HEK293 (cell line): Measurements from ENCODE around the gene SYNDIG1.

Experiments
- CTCF ChIA-PET: fragments of 350-600 bp; formaldehyde crosslinking; extraction: SDS; loops from one replicate; lab custom pipeline; 2021; ENCODE audit warnings: antibody characterized with exemption; lab: Yijun Ruan, JAX
- POLR2A ChIA-PET: fragments of 300-600 bp; formaldehyde crosslinking; extraction: SDS; loops from one replicate; lab custom pipeline; 2020; ENCODE audit warnings: antibody characterized with exemption, inconsistent platforms; lab: Yijun Ruan, JAX
- H3K27ac ChIP-seq: fragments of 200-500 bp; sonication (Bioruptor generic); 2 replicates; pipeline ENCODE4 v1.5.1; 2014; ENCODE audit warnings: low read depth, low read length, control low read depth, inconsistent platforms; ENCODE audit errors: extremely low read depth
- H3K36me3 ChIP-seq, 2 experiments: fragments of 200-500 bp in 1 of 2; sonication (Bioruptor generic) in 1 of 2; 1 replicate in 1 of 2; 2 replicates in 1 of 2; pipeline ENCODE4 v1.5.1; 2014 to 2017; ENCODE audit warnings: inconsistent platforms in 2 of 2, low read length in 2 of 2; ENCODE audit not compliant: control insufficient read depth in 2 of 2, insufficient read depth in 1 of 2
- H3K4me1 ChIP-seq: fragments of 200-500 bp; sonication (Bioruptor generic); 2 replicates; pipeline ENCODE4 v1.5.1; 2014; ENCODE audit warnings: mild to moderate bottlenecking, low read length, inconsistent platforms; ENCODE audit not compliant: control insufficient read depth, insufficient read depth
- H3K4me3 ChIP-seq: 2 replicates; pipeline ENCODE4 v1.5.1; 2011; ENCODE audit warnings: low read depth, mild to moderate bottlenecking, control low read depth, low read length, moderate library complexity
- H3K9me3 ChIP-seq: fragments of 200-500 bp; sonication (Bioruptor generic); 2 replicates; pipeline ENCODE4 v1.5.1; 2014; ENCODE audit warnings: low read depth, low read length, inconsistent platforms; ENCODE audit not compliant: control insufficient read depth, insufficient read depth
- BCL11B ChIP-seq: fragments of 450-650 bp; formaldehyde crosslinking; IDR thresholded peaks from 2 replicates; pipeline ENCODE4 v1.5.1; 2016; ENCODE audit warnings: low read depth, missing biosample characterization, missing genetic modification characterization
- EGR2 ChIP-seq: fragments of 450-650 bp; formaldehyde crosslinking; IDR thresholded peaks from 2 replicates; pipeline ENCODE4 v1.5.1; 2016; ENCODE audit warnings: low read depth, missing biosample characterization, missing genetic modification characterization
- PRDM1 ChIP-seq: fragments of 450-650 bp; formaldehyde crosslinking; IDR thresholded peaks from 2 replicates; pipeline ENCODE4; 2016; ENCODE audit warnings: missing biosample characterization, missing genetic modification characterization
- ZNF10 ChIP-seq: fragments of 450-650 bp; formaldehyde crosslinking; IDR thresholded peaks from 2 replicates; pipeline ENCODE4 v1.5.1; 2017; ENCODE audit warnings: missing biosample characterization, missing genetic modification characterization
- ZNF133 ChIP-seq: fragments of 450-650 bp; formaldehyde crosslinking; IDR thresholded peaks from 2 replicates; pipeline ENCODE4 v1.5.1; 2016; ENCODE audit warnings: missing biosample characterization, missing genetic modification characterization
- ZNF248 ChIP-seq: fragments of 450-650 bp; formaldehyde crosslinking; IDR thresholded peaks from 2 replicates; pipeline ENCODE4 v1.5.1; 2017; ENCODE audit warnings: missing biosample characterization, missing genetic modification characterization
- ZNF335 ChIP-seq: fragments of 450-650 bp; formaldehyde crosslinking; conservative IDR thresholded peaks from 2 replicates; pipeline ENCODE4 v1.5.1; 2016; ENCODE audit warnings: missing biosample characterization, missing genetic modification characterization
- ZNF37A ChIP-seq: fragments of 450-650 bp; IDR thresholded peaks from 2 replicates; pipeline ENCODE4 v1.5.1; 2018; ENCODE audit warnings: missing biosample characterization, missing genetic modification characterization
- ZNF391 ChIP-seq: fragments of 450-650 bp; formaldehyde crosslinking; IDR thresholded peaks from 2 replicates; pipeline ENCODE4 v1.5.1; 2016; ENCODE audit warnings: low read depth, missing biosample characterization, missing genetic modification characterization, borderline replicate concordance
- ZNF426 ChIP-seq: fragments of 450-650 bp; formaldehyde crosslinking; IDR thresholded peaks from 2 replicates; pipeline ENCODE4 v1.5.1; 2017; ENCODE audit warnings: missing biosample characterization, missing genetic modification characterization, mild to moderate bottlenecking, inconsistent platforms, moderate library complexity
- ZNF514 ChIP-seq: fragments of 450-650 bp; formaldehyde crosslinking; IDR thresholded peaks from 2 replicates; pipeline ENCODE4 v1.5.1; 2016; ENCODE audit warnings: missing biosample characterization, missing genetic modification characterization
- ZNF600 ChIP-seq: fragments of 450-650 bp; formaldehyde crosslinking; IDR thresholded peaks from 2 replicates; pipeline ENCODE4 v1.5.1; 2016; ENCODE audit warnings: missing biosample characterization, missing genetic modification characterization
- ZNF654 ChIP-seq: fragments of 450-650 bp; formaldehyde crosslinking; IDR thresholded peaks from 2 replicates; pipeline ENCODE4 v1.5.1; 2016; ENCODE audit warnings: low read depth, missing biosample characterization, missing genetic modification characterization
- ZNF777 ChIP-seq: fragments of 450-650 bp; formaldehyde crosslinking; IDR thresholded peaks from 2 replicates; pipeline ENCODE4 v1.5.1; 2017; ENCODE audit warnings: missing biosample characterization, missing genetic modification characterization, borderline replicate concordance
- ZNF785 ChIP-seq: fragments of 450-650 bp; formaldehyde crosslinking; IDR thresholded peaks from 2 replicates; pipeline ENCODE4 v1.5.1; 2016; ENCODE audit warnings: missing biosample characterization, missing genetic modification characterization
- ZNF843 ChIP-seq: fragments of 450-650 bp; formaldehyde crosslinking; IDR thresholded peaks from 2 replicates; pipeline ENCODE4 v1.5.1; 2016; ENCODE audit warnings: missing biosample characterization, missing genetic modification characterization
- TF ChIP-seq, protein P1 (sequence below): fragments of 450-650 bp; formaldehyde crosslinking; IDR thresholded peaks from 2 replicates; pipeline ENCODE4 v1.5.1; 2016; ENCODE audit warnings: missing biosample characterization, missing genetic modification characterization
- TF ChIP-seq, protein P2 (sequence below): fragments of 450-650 bp; formaldehyde crosslinking; conservative IDR thresholded peaks from 2 replicates; pipeline ENCODE4 v1.5.1; 2016; ENCODE audit warnings: low read depth, missing biosample characterization, missing genetic modification characterization
- TF ChIP-seq, protein P3 (sequence below): fragments of 450-650 bp; formaldehyde crosslinking; IDR thresholded peaks from 2 replicates; pipeline ENCODE4 v1.5.1; 2016; ENCODE audit warnings: missing biosample characterization, missing genetic modification characterization
- TF ChIP-seq, protein P4 (sequence below): fragments of 450-650 bp; formaldehyde crosslinking; IDR thresholded peaks from 2 replicates; pipeline ENCODE4 v1.5.1; 2016; ENCODE audit warnings: missing biosample characterization, missing genetic modification characterization
- TF ChIP-seq, protein P5 (sequence below): fragments of 450-650 bp; formaldehyde crosslinking; IDR thresholded peaks from 2 replicates; pipeline ENCODE4 v1.5.1; 2016; ENCODE audit warnings: missing biosample characterization, missing genetic modification characterization, borderline replicate concordance
- TF ChIP-seq, protein P6 (sequence below): fragments of 450-650 bp; formaldehyde crosslinking; IDR thresholded peaks from 2 replicates; pipeline ENCODE4 v1.5.1; 2017; ENCODE audit warnings: missing biosample characterization, missing genetic modification characterization
- TF ChIP-seq, protein P7 (sequence below): fragments of 450-650 bp; formaldehyde crosslinking; IDR thresholded peaks from 2 replicates; pipeline ENCODE4 v1.5.1; 2016; ENCODE audit warnings: missing biosample characterization, missing genetic modification characterization

Gene SYNDIG1

DNA sequence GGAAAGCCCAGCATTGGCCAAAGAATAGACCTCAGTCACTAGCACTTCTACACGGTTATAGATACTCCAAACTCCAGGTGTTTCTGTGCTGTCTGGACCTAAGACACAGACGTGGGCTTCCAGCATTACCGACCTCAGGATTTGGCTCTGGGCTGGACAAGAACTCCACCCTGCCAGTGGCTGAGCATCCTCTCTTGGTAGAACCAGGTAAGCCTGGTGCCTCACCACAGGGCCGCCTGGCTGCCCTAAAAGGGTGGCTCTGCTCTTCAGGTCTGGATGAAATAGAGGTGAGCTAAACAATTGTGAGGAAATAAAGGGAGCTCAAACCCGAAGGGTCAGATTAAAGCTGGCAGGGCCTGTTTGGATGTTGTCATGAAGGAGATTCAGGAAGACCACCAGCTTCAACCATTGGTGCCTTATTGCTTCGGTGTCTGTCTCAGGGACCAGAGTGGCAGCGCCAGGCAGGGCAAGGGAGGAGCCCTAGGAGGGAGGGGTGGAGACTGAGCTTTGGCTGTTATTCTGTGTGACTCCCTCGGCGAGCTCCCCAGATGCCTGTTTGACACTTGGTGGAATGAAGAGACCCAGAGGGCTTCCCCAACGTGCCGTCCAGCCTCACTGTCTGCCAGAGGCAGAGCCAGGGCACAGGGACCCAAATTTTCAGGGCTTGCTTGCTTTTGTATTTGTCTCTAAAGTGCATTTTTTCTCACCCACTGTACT, 8.6 kb downstream of the SYNDIG1 start:
- ChIA-PET POLR2A (no interaction called here), CTCF (interaction anchor here (0.5 kb wide), 1 partner anchor 376 kb away, joined by 3 read pairs; no protein-coding TSS in a partner anchor)
- no peak overlapping the region for H3K4me3 ChIP-seq
- H3K9me3 ChIP-seq, result no peaks in the 10 kb centered on the region
- H3K36me3 ChIP-seq, result no peaks in the 10 kb centered on the region
- no peak overlapping the region for H3K27ac ChIP-seq
- TF ChIP-seq ZNF777 (tag by site-specific recombination), result no peak
- no peak for TF ChIP-seq ZNF37A
- no peak for TF ChIP-seq ZNF785 (tag by site-specific recombination)
- TF ChIP-seq, protein P1, sequence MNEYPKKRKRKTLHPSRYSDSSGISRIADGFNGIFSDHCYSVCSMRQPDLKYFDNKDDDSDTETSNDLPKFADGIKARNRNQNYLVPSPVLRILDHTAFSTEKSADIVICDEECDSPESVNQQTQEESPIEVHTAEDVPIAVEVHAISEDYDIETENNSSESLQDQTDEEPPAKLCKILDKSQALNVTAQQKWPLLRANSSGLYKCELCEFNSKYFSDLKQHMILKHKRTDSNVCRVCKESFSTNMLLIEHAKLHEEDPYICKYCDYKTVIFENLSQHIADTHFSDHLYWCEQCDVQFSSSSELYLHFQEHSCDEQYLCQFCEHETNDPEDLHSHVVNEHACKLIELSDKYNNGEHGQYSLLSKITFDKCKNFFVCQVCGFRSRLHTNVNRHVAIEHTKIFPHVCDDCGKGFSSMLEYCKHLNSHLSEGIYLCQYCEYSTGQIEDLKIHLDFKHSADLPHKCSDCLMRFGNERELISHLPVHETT (tag by site-specific recombination), result no peak
- TF ChIP-seq, protein P2, sequence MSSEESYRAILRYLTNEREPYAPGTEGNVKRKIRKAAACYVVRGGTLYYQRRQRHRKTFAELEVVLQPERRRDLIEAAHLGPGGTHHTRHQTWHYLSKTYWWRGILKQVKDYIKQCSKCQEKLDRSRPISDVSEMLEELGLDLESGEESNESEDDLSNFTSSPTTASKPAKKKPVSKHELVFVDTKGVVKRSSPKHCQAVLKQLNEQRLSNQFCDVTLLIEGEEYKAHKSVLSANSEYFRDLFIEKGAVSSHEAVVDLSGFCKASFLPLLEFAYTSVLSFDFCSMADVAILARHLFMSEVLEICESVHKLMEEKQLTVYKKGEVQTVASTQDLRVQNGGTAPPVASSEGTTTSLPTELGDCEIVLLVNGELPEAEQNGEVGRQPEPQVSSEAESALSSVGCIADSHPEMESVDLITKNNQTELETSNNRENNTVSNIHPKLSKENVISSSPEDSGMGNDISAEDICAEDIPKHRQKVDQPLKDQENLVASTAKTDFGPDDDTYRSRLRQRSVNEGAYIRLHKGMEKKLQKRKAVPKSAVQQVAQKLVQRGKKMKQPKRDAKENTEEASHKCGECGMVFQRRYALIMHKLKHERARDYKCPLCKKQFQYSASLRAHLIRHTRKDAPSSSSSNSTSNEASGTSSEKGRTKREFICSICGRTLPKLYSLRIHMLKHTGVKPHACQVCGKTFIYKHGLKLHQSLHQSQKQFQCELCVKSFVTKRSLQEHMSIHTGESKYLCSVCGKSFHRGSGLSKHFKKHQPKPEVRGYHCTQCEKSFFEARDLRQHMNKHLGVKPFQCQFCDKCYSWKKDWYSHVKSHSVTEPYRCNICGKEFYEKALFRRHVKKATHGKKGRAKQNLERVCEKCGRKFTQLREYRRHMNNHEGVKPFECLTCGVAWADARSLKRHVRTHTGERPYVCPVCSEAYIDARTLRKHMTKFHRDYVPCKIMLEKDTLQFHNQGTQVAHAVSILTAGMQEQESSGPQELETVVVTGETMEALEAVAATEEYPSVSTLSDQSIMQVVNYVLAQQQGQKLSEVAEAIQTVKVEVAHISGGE (tag by site-specific recombination), result no peak
- TF ChIP-seq ZNF843, result no peak
- TF ChIP-seq ZNF600 (tag by site-specific recombination), result no peak
- TF ChIP-seq ZNF133, result no peak
- TF ChIP-seq ZNF335 (tag by site-specific recombination), result no peak
- TF ChIP-seq, protein P3, sequence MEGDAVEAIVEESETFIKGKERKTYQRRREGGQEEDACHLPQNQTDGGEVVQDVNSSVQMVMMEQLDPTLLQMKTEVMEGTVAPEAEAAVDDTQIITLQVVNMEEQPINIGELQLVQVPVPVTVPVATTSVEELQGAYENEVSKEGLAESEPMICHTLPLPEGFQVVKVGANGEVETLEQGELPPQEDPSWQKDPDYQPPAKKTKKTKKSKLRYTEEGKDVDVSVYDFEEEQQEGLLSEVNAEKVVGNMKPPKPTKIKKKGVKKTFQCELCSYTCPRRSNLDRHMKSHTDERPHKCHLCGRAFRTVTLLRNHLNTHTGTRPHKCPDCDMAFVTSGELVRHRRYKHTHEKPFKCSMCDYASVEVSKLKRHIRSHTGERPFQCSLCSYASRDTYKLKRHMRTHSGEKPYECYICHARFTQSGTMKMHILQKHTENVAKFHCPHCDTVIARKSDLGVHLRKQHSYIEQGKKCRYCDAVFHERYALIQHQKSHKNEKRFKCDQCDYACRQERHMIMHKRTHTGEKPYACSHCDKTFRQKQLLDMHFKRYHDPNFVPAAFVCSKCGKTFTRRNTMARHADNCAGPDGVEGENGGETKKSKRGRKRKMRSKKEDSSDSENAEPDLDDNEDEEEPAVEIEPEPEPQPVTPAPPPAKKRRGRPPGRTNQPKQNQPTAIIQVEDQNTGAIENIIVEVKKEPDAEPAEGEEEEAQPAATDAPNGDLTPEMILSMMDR (tag by site-specific recombination), result no peak
- no peak for TF ChIP-seq EGR2 (tag by site-specific recombination)
- TF ChIP-seq ZNF10 (tag by site-specific recombination), result no peak
- TF ChIP-seq, protein P4, sequence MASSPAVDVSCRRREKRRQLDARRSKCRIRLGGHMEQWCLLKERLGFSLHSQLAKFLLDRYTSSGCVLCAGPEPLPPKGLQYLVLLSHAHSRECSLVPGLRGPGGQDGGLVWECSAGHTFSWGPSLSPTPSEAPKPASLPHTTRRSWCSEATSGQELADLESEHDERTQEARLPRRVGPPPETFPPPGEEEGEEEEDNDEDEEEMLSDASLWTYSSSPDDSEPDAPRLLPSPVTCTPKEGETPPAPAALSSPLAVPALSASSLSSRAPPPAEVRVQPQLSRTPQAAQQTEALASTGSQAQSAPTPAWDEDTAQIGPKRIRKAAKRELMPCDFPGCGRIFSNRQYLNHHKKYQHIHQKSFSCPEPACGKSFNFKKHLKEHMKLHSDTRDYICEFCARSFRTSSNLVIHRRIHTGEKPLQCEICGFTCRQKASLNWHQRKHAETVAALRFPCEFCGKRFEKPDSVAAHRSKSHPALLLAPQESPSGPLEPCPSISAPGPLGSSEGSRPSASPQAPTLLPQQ (tag by site-specific recombination), result no peak
- TF ChIP-seq ZNF248 (tag by site-specific recombination), result no peak
- no peak for TF ChIP-seq PRDM1
- TF ChIP-seq, all 188 proteins: peak for 0
- H3K4me1 ChIP-seq, result peaks cover 2% of the 10 kb centered on the region; the same call in 1 of the 2 replicates

DNA sequence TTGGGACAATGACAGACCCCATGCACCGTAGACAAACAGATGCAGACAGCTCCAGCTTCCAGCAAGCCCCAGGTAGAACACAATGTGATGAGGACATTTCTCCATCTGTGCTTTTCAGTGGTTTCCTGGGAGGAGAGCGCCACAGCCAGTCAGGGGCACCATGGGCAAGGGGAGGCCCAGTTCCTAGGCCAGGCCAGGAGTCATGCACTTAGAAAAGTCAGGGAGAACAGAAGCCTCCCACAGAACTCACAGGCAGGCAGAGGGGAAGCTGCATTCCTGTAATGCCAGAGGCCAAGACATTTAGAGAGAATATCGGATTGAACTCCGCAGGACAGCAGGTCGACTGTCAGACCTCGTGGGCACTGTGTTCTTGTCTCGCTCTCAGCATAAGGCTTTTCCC, 9.2 kb downstream of the SYNDIG1 start:
- no peaks in the 10 kb centered on the region for H3K9me3 ChIP-seq
- no peaks in the 10 kb centered on the region for H3K36me3 ChIP-seq
- no peak overlapping the region for H3K4me3 ChIP-seq
- CTCF ChIA-PET, result interaction anchor here (0.6 kb wide), 1 partner anchor 296 kb away, joined by 3 read pairs; no protein-coding TSS in a partner anchor
- POLR2A ChIA-PET, result no interaction called here
- peaks cover 2% of the 10 kb centered on the region; the same call in 1 of the 2 replicates for H3K4me1 ChIP-seq
- H3K27ac ChIP-seq, result no peak overlapping the region
- TF ChIP-seq, protein P5, sequence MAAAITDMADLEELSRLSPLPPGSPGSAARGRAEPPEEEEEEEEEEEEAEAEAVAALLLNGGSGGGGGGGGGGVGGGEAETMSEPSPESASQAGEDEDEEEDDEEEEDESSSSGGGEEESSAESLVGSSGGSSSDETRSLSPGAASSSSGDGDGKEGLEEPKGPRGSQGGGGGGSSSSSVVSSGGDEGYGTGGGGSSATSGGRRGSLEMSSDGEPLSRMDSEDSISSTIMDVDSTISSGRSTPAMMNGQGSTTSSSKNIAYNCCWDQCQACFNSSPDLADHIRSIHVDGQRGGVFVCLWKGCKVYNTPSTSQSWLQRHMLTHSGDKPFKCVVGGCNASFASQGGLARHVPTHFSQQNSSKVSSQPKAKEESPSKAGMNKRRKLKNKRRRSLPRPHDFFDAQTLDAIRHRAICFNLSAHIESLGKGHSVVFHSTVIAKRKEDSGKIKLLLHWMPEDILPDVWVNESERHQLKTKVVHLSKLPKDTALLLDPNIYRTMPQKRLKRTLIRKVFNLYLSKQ (tag by site-specific recombination), result no peak
- TF ChIP-seq ZNF426 (tag by site-specific recombination), result no peak
- TF ChIP-seq, protein P6, sequence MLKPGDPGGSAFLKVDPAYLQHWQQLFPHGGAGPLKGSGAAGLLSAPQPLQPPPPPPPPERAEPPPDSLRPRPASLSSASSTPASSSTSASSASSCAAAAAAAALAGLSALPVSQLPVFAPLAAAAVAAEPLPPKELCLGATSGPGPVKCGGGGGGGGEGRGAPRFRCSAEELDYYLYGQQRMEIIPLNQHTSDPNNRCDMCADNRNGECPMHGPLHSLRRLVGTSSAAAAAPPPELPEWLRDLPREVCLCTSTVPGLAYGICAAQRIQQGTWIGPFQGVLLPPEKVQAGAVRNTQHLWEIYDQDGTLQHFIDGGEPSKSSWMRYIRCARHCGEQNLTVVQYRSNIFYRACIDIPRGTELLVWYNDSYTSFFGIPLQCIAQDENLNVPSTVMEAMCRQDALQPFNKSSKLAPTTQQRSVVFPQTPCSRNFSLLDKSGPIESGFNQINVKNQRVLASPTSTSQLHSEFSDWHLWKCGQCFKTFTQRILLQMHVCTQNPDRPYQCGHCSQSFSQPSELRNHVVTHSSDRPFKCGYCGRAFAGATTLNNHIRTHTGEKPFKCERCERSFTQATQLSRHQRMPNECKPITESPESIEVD, result no peak
- no peak for TF ChIP-seq ZNF391 (tag by site-specific recombination)
- TF ChIP-seq, protein P7, sequence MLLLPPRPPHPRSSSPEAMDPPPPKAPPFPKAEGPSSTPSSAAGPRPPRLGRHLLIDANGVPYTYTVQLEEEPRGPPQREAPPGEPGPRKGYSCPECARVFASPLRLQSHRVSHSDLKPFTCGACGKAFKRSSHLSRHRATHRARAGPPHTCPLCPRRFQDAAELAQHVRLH (tag by site-specific recombination), result no peak
- TF ChIP-seq ZNF514 (tag by site-specific recombination), result no peak
- no peak for TF ChIP-seq BCL11B
- TF ChIP-seq ZNF654 (tag by site-specific recombination), result no peak
